SK-N-SH (cell line): ENCODE measurements around the gene SNRNP200. TPM values are rescaled to one million over a fixed set of nuclear protein-coding genes. Genes with fewer than 3 reads are reported as not detected.

Experiments used
- CTCF ChIA-PET: fragments of 300-600, 350-600 bp; formaldehyde crosslinking; extraction: SDS; loops from one replicate; lab custom pipeline; 2021; lab: Yijun Ruan, JAX
- POLR2A ChIA-PET: fragments of 350-600 bp; sonication (Branson Sonifier 250); formaldehyde crosslinking; extraction: SDS; loops from one replicate; lab custom pipeline; 2020; ENCODE audit warnings: antibody characterized with exemption, inconsistent platforms; lab: Yijun Ruan, JAX
- DNase-seq: peaks from one replicate; pipeline ENCODE4 v3.0.0; 2012
- H2AFZ ChIP-seq: fragments of 200-600 bp; sonication (generic); 2 replicates; pipeline ENCODE4 v1.8.1; 2016; ENCODE audit warnings: antibody characterized with exemption, mild to moderate bottlenecking, low read depth
- H3F3A ChIP-seq: fragments of 200-600 bp; sonication (generic); replicated peaks from 2 replicates; pipeline ENCODE3; 2016; ENCODE audit warnings: antibody characterized with exemption, mild to moderate bottlenecking; ENCODE audit not compliant: insufficient read depth
- H3K27ac ChIP-seq, 2 experiments: fragments of 200-500 bp in 1 of 2; fragments of 200-600 bp in 1 of 2; sonication (Bioruptor generic) in 1 of 2; sonication (generic), shearing (Covaris generic) in 1 of 2; 2 replicates each; pipeline versions ENCODE4 v1.5.1 to v1.6.1; 2014 to 2016; ENCODE audit warnings: low read depth in 2 of 2, inconsistent platforms in 1 of 2, low read length in 1 of 2, mild to moderate bottlenecking in 1 of 2, mixed read lengths in 1 of 2
- H3K27me3 ChIP-seq: fragments of 200-600 bp; sonication (generic), shearing (Covaris generic); 2 replicates; pipeline ENCODE4 v1.6.1; 2016; ENCODE audit warnings: mixed run types; ENCODE audit not compliant: insufficient read depth
- H3K36me3 ChIP-seq, 2 experiments: fragments of 200-500 bp in 1 of 2; fragments of 200-600 bp in 1 of 2; sonication (Bioruptor generic) in 1 of 2; sonication (generic) in 1 of 2; replicated peaks in 1 of 2; 2 replicates each; pipeline versions ENCODE3 to v1.5.1; 2014 to 2016; ENCODE audit warnings: low read length in 1 of 2, mild to moderate bottlenecking in 1 of 2; ENCODE audit not compliant: insufficient read depth in 2 of 2, control insufficient read depth in 1 of 2
- H3K4me1 ChIP-seq, 2 experiments: fragments of 200-500 bp in 1 of 2; fragments of 200-600 bp in 1 of 2; sonication (Bioruptor generic) in 1 of 2; sonication (generic), shearing (Covaris generic) in 1 of 2; 2 replicates each; pipeline versions ENCODE4 v1.5.1 to v1.6.1; 2014 to 2016; ENCODE audit warnings: low read depth in 1 of 2, low read length in 1 of 2, mixed run types in 1 of 2; ENCODE audit not compliant: insufficient read depth in 2 of 2, control insufficient read depth in 1 of 2
- H3K4me2 ChIP-seq: fragments of 200-600 bp; sonication (generic), shearing (Covaris generic); 2 replicates; pipeline ENCODE4 v1.6.1; 2017; ENCODE audit warnings: mixed run types
- H3K4me3 ChIP-seq, 2 experiments: fragments of 200-500 bp in 1 of 2; fragments of 200-600 bp in 1 of 2; sonication (Bioruptor generic) in 1 of 2; sonication (generic), shearing (Covaris generic) in 1 of 2; 2 replicates each; pipeline versions ENCODE4 v1.5.1 to v1.8.1; 2014 to 2016; ENCODE audit warnings: low read depth in 2 of 2, inconsistent platforms in 1 of 2, low read length in 1 of 2, mild to moderate bottlenecking in 1 of 2, mixed read lengths in 1 of 2, moderate library complexity in 1 of 2
- H3K79me2 ChIP-seq: fragments of 200-600 bp; sonication (generic); 2 replicates; pipeline ENCODE4 v1.8.1; 2017; ENCODE audit warnings: mild to moderate bottlenecking; ENCODE audit not compliant: insufficient read depth
- H3K9ac ChIP-seq: fragments of 200-600 bp; sonication (generic); 2 replicates; pipeline ENCODE4 v1.6.1; 2017; ENCODE audit warnings: mixed run types
- H3K9me2 ChIP-seq: fragments of 200-600 bp; sonication (generic); 2 replicates; pipeline ENCODE4 v1.6.1; 2017; ENCODE audit warnings: mixed run types
- H3K9me3 ChIP-seq: fragments of 200-600 bp; sonication (generic); 2 replicates; pipeline ENCODE4 v1.6.1; 2017; ENCODE audit warnings: mixed run types, mild to moderate bottlenecking, moderate library complexity
- H4K20me1 ChIP-seq: fragments of 200-600 bp; sonication (generic); 2 replicates; pipeline ENCODE4 v1.6.1; 2017; ENCODE audit warnings: mild to moderate bottlenecking, mixed run types; ENCODE audit not compliant: insufficient read depth
- CHD2 ChIP-seq: fragments of 150-350 bp; IDR thresholded peaks from 2 replicates; pipeline ENCODE4 v1.6.1; 2018; ENCODE audit warnings: low read length; ENCODE audit not compliant: partially characterized antibody
- EZH2phosphoT487 ChIP-seq: fragments of 200-600 bp; sonication (generic); IDR thresholded peaks from 2 replicates; pipeline ENCODE4 v1.6.1; 2017; ENCODE audit warnings: low read depth, mixed run types, mild to moderate bottlenecking, antibody characterized with exemption, moderate library complexity, borderline replicate concordance
- FOSL2 ChIP-seq: IDR thresholded peaks from 2 replicates; pipeline ENCODE4 v1.4.0; 2012; ENCODE audit warnings: low read depth, mild to moderate bottlenecking, moderate library complexity, borderline replicate concordance
- FOXJ3 ChIP-seq: sonication (generic); formaldehyde crosslinking; IDR thresholded peaks from 2 replicates; pipeline ENCODE4 v1.5.1; 2020; ENCODE audit warnings: mild to moderate bottlenecking, missing genetic modification reagents
- GABPA ChIP-seq: IDR thresholded peaks from 2 replicates; pipeline ENCODE4 v1.4.0; 2012; ENCODE audit warnings: low read depth, mild to moderate bottlenecking
- GATA2 ChIP-seq: sonication (generic); formaldehyde crosslinking; IDR thresholded peaks from 2 replicates; pipeline ENCODE4 v1.5.0; 2020; ENCODE audit warnings: mild to moderate bottlenecking, missing genetic modification reagents
- MEF2A ChIP-seq: IDR thresholded peaks from 2 replicates; pipeline ENCODE4 v1.4.0; 2012; ENCODE audit warnings: low read depth, borderline replicate concordance
- NRF1 ChIP-seq: IDR thresholded peaks from 2 replicates; pipeline ENCODE4 v1.6.1; 2012; ENCODE audit warnings: low read depth, mild to moderate bottlenecking, low read length
- PBX3 ChIP-seq: IDR thresholded peaks from 2 replicates; pipeline ENCODE4; 2012
- RAD21 ChIP-seq: IDR thresholded peaks from 2 replicates; pipeline ENCODE4 v1.6.1; 2012; ENCODE audit warnings: mild to moderate bottlenecking, low read length
- SIN3A ChIP-seq: IDR thresholded peaks from 2 replicates; pipeline ENCODE4 v1.6.1; 2012; ENCODE audit warnings: low read depth, mild to moderate bottlenecking, low read length, moderate library complexity, borderline replicate concordance
- SMC3 ChIP-seq: IDR thresholded peaks from 2 replicates; pipeline ENCODE4 v1.6.1; 2012; ENCODE audit warnings: low read depth, low read length, improper control_type of control experiment
- TEAD4 ChIP-seq: IDR thresholded peaks from 2 replicates; pipeline ENCODE4 v1.4.0; 2012; ENCODE audit warnings: mild to moderate bottlenecking, borderline replicate concordance; ENCODE audit not compliant: insufficient read depth
- USF1 ChIP-seq: IDR thresholded peaks from 2 replicates; pipeline ENCODE4 v1.4.0; 2012; ENCODE audit warnings: low read depth, borderline replicate concordance
- USF2 ChIP-seq: fragments of 150-350 bp; IDR thresholded peaks from 2 replicates; pipeline ENCODE4 v1.6.1; 2017; ENCODE audit warnings: antibody characterized with exemption, low read length, low read depth, borderline replicate concordance
- YY1 ChIP-seq: IDR thresholded peaks from 2 replicates; pipeline ENCODE4 v1.4.0; 2012; ENCODE audit warnings: low read depth, mild to moderate bottlenecking
- WGBS: methylation state at CpG from one replicate; pipeline ENCODE4 v1.1.6; 2017; ENCODE audit warnings: low lambda C conversion rate; 5-methylcytosine and 5-hydroxymethylcytosine counted together
- polyA plus RNA-seq, 3 experiments: library from polyadenylated mRNA; depleted of rRNA; stranded (reverse); fragments of >200 nt; gene quantifications; 2 replicates each; pipeline ENCODE4 v1.2.3, GENCODE V29; 2012

SNRNP200 gene
- polyA plus RNA-seq, 1 of the 3 experiments (the other 2 are of a cell fraction): 165 TPM

- H3K36me3 ChIP-seq: no peaks in the 10 kb centered on the region
- no peaks in the 10 kb centered on the region for H3K9me3 ChIP-seq
- WGBS: 73% methylated on average over 3 of the region's 3 CpGs
- no peaks in the 10 kb centered on the region for H4K20me1 ChIP-seq
- no peaks in the 10 kb centered on the region for H3K79me2 ChIP-seq
- no peak overlapping the region for H3K4me2 ChIP-seq
- H3F3A ChIP-seq: no peaks in the 10 kb centered on the region
- DNase-seq: no peak
- no peak overlapping the region for H3K4me3 ChIP-seq
- no peak overlapping the region for H3K27ac ChIP-seq
- CTCF ChIA-PET: interaction anchor here (1.0 to 1.3 kb wide), 2 partner anchors 12 to 315 kb away, joined by 3 to 4 read pairs; no protein-coding TSS in a partner anchor
- no peaks in the 10 kb centered on the region for H3K9me2 ChIP-seq
- H3K4me1 ChIP-seq: no peaks in the 10 kb centered on the region; a peak in 1 of 4 replicates
- H3K27me3 ChIP-seq: no peaks in the 10 kb centered on the region
- POLR2A ChIA-PET: no interaction called here
- H2AFZ ChIP-seq: no peak overlapping the region
- no peak overlapping the region for H3K9ac ChIP-seq
- TF ChIP-seq NRF1: no peak
- TF ChIP-seq YY1: no peak
- no peak for TF ChIP-seq USF1
- TF ChIP-seq GABPA: no peak
- no peak for TF ChIP-seq EZH2phosphoT487
- TF ChIP-seq USF2: no peak
- no peak for TF ChIP-seq RAD21
- no peak for TF ChIP-seq PBX3
These were observed 66.3 kb downstream of the SNRNP200 start for GRCh38 chr2:96239091-96239490.

- H3K4me1 ChIP-seq: no peaks in the 10 kb centered on the region; a peak in 1 of 4 replicates
- no peak for DNase-seq
- TF ChIP-seq SIN3A (no peak), FOXJ3 (CRISPR knock-in tag) (no peak), MEF2A (no peak), TEAD4 (no peak), GABPA (no peak), FOSL2 (no peak), CHD2 (no peak), SMC3 (no peak), GATA2 (CRISPR knock-in tag) (no peak)
- TF ChIP-seq, all 33 proteins: peak for 0
- CTCF ChIA-PET: interaction anchor here (1.3 kb wide), 1 partner anchor 13 kb away, joined by 4 read pairs; no protein-coding TSS in a partner anchor
- no peaks in the 10 kb centered on the region for H3F3A ChIP-seq
- H3K4me2 ChIP-seq: no peak overlapping the region
- H3K36me3 ChIP-seq: no peaks in the 10 kb centered on the region
- no peaks in the 10 kb centered on the region for H4K20me1 ChIP-seq
- H3K27me3 ChIP-seq: no peaks in the 10 kb centered on the region
- no peak overlapping the region for H3K27ac ChIP-seq
- H3K79me2 ChIP-seq: no peaks in the 10 kb centered on the region
- H3K4me3 ChIP-seq: no peak overlapping the region
- no peak overlapping the region for H3K9ac ChIP-seq
- no peaks in the 10 kb centered on the region for H3K9me2 ChIP-seq
- no peaks in the 10 kb centered on the region for H3K9me3 ChIP-seq
- POLR2A ChIA-PET: no interaction called here
- 100% methylated on average over 3 of the region's 3 CpGs for WGBS
- no peak overlapping the region for H2AFZ ChIP-seq
These were observed 67.1 kb downstream of the SNRNP200 start for GRCh38 chr2:96238266-96238665.
